Endothelial cell of umbilical vein (primary cell): ENCODE measurements around the gene CDH7.

ENCODE experiments used
- EZH2 ChIP-seq: IDR thresholded peaks from 2 replicates; pipeline ENCODE4 v1.6.1; 2012; ENCODE audit warnings: borderline replicate concordance, low read depth, mild to moderate bottlenecking, moderate library complexity, low read length, inconsistent platforms; ENCODE audit not compliant: severe bottlenecking
- POLR2A ChIP-seq: IDR thresholded peaks from 2 replicates; pipeline ENCODE4 v1.6.1; 2012; ENCODE audit warnings: low read depth, mild to moderate bottlenecking, control low read depth, low read length
- POLR2AphosphoS5 ChIP-seq: IDR thresholded peaks from 2 replicates; pipeline ENCODE4 v1.6.1; 2012; ENCODE audit warnings: low read depth, mild to moderate bottlenecking, control low read depth, low read length, moderate library complexity; ENCODE audit not compliant: insufficient read depth
- TF ChIP-seq, protein P1 (sequence below), 2 donors: IDR thresholded peaks; 1 replicate in 1 of 2; 2 replicates in 1 of 2; pipeline ENCODE4 v1.5.1; 2011; ENCODE audit warnings: low read length in 2 of 2, mild to moderate bottlenecking in 2 of 2, moderate library complexity in 2 of 2, control low read depth in 1 of 2, inconsistent platforms in 1 of 2, low read depth in 1 of 2; ENCODE audit not compliant: insufficient read depth in 1 of 2; ENCODE audit errors: extremely low read depth in 1 of 2

DNA sequence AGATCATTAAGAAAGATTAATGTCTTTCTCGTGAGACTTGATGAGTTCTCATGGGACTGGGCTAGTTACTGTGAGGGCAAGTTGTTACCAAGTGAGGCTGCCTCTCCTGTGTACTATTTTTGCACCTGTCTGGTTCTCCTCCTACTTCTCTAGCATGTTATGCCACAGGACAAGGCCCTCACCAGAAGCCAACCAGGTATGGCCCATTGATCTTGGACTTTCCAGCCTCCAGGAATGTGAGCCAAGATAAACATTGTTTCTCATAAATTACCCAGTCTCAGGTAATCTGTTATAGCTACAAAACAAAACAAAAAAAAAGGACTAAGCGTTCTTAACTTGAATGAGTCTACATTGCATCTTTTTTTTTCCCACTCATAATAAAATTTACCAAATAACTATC is 184.1 kb downstream of the CDH7 start:
- TF ChIP-seq EZH2 (no peak), POLR2AphosphoS5 (no peak), POLR2A (no peak)
- TF ChIP-seq, protein P1, sequence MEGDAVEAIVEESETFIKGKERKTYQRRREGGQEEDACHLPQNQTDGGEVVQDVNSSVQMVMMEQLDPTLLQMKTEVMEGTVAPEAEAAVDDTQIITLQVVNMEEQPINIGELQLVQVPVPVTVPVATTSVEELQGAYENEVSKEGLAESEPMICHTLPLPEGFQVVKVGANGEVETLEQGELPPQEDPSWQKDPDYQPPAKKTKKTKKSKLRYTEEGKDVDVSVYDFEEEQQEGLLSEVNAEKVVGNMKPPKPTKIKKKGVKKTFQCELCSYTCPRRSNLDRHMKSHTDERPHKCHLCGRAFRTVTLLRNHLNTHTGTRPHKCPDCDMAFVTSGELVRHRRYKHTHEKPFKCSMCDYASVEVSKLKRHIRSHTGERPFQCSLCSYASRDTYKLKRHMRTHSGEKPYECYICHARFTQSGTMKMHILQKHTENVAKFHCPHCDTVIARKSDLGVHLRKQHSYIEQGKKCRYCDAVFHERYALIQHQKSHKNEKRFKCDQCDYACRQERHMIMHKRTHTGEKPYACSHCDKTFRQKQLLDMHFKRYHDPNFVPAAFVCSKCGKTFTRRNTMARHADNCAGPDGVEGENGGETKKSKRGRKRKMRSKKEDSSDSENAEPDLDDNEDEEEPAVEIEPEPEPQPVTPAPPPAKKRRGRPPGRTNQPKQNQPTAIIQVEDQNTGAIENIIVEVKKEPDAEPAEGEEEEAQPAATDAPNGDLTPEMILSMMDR (IDR thresholded peaks at IDR 0.05; ENCODE audit: extremely low read depth in 1 of 2, insufficient read depth in 1 of 2, low read depth in 1 of 2, low read length in 2 of 2), result no peak
